Esophagus muscularis mucosa (tissue), 4 donors: ENCODE measurements around the gene KCP. TPM values are rescaled to one million over a fixed set of nuclear protein-coding genes. Genes with fewer than 3 reads are reported as not detected.
"Not testable (repeated sequence)": the region's sequence is repeated elsewhere in the genome, so short reads cannot be mapped to it uniquely, and the experiment has no call there.

Experiments
- DNase-seq: peaks from one replicate; pipeline ENCODE4 v3.0.0-alpha.2; 2017; ENCODE audit errors: extremely low spot score
- H3K27ac ChIP-seq, 4 donors: fragments of 200-600 bp; sonication (generic); replicated peaks in 1 of 4; 1 replicate in 3 of 4; 2 replicates in 1 of 4; pipeline ENCODE4 v1.5.1; 2016 to 2019; ENCODE audit warnings: mild to moderate bottlenecking in 1 of 4
- H3K27me3 ChIP-seq, 4 donors: fragments of 200-600 bp; sonication (generic); one replicate each; pipeline versions ENCODE4 v1.5.1 to v1.6.0; 2016 to 2019
- H3K36me3 ChIP-seq, 4 donors: fragments of 200-600 bp; sonication (generic); one replicate each; pipeline ENCODE4 v1.5.1; 2016 to 2019
- H3K4me1 ChIP-seq, 4 donors: fragments of 200-600 bp; sonication (generic); one replicate each; pipeline ENCODE4 v1.5.1; 2016 to 2019
- H3K4me3 ChIP-seq, 4 donors: fragments of 200-600 bp; sonication (generic); 1 replicate in 2 of 4; 2 replicates in 2 of 4; pipeline ENCODE4 v1.5.1; 2016 to 2019; ENCODE audit warnings: mild to moderate bottlenecking in 4 of 4, moderate library complexity in 1 of 4
- H3K9me3 ChIP-seq, 4 donors: fragments of 200-600 bp; sonication (generic); 1 replicate in 3 of 4; 2 replicates in 1 of 4; pipeline ENCODE4 v1.5.1; 2016 to 2019
- CTCF ChIP-seq, 3 experiments: fragments of 200-600 bp in 2 of 3; fragments of 450-650 bp in 1 of 3; sonication (generic) in 2 of 3; IDR thresholded peaks; one replicate each; pipeline ENCODE4 v1.5.1; 2017 to 2019; ENCODE audit warnings: antibody characterized with exemption in 3 of 3, mild to moderate bottlenecking in 2 of 3, moderate library complexity in 1 of 3
- EP300 ChIP-seq: sonication (generic); formaldehyde crosslinking; IDR thresholded peaks from one replicate; pipeline ENCODE4 v1.6.1; 2017; ENCODE audit warnings: antibody characterized with exemption
- POLR2A ChIP-seq: fragments of 450-650 bp; IDR thresholded peaks from one replicate; pipeline ENCODE4 v1.6.1; 2017; ENCODE audit warnings: antibody characterized with exemption, moderate library complexity, mild to moderate bottlenecking, low read depth
- POLR2AphosphoS5 ChIP-seq, 2 donors: sonication (generic); formaldehyde crosslinking; IDR thresholded peaks; one replicate each; pipeline ENCODE4 v1.6.1; 2017; ENCODE audit warnings: antibody characterized with exemption in 2 of 2
- WGBS: methylation state at CpG from one replicate; pipeline ENCODE4 v1.1.5; 2018; 5-methylcytosine and 5-hydroxymethylcytosine counted together
- intact Hi-C: fragments of 100-400 bp; cut with DNase I; formaldehyde crosslinking; loops from one replicate; pipeline ENCODE4 v1.15.1; 2023
- total RNA-seq, 4 donors: library from RNA; depleted of rRNA; stranded (reverse); fragments of >200 nt; gene quantifications; one replicate each; pipeline versions ENCODE4 v1.1.0 to v1.2.1, GENCODE V29; 2016

Gene KCP
- total RNA-seq, 4 donors from 2014 or later, result 0.13 to 0.66 (median 0.29) TPM; not detected in 1

- Histone ChIP-seq H3K4me3 (no peak overlapping the region), H3K27ac (no peak overlapping the region), H3K27me3 (peaks cover 0 to 76% (median 35%) of the 10 kb centered on the region in 4 donors), H3K4me1 (peaks cover 12 to 38% (median 34%) of the 10 kb centered on the region in 4 donors), H3K9me3 (no peaks in the 10 kb centered on the region), H3K36me3 (no peaks in the 10 kb centered on the region)
- intact Hi-C loops, result no loop called here
- no peak for TF ChIP-seq EP300
- no peak for TF ChIP-seq POLR2A
- no peak for TF ChIP-seq CTCF (IDR thresholded peaks at IDR 0.05)
- no peak for TF ChIP-seq POLR2AphosphoS5 (IDR thresholded peaks at IDR 0.05)
- DNase-seq, result no peak
- WGBS, result 92% methylated on average over 7 of the region's 10 CpGs
Observed at GRCh38 chr7:128913870-128914565, 3.5 kb upstream of the KCP start.

GRCh38 chr7:128912709-128913495 is 2.4 kb upstream of the KCP start:
- H3K36me3 ChIP-seq, intact Hi-C loops, H3K4me3 ChIP-seq, DNase-seq, H3K27ac ChIP-seq, H3K9me3 ChIP-seq: not testable (repeated sequence)
- H3K27me3 ChIP-seq, result peaks cover 0 to 78% (median 35%) of the 10 kb centered on the region in 4 donors
- 100% methylated on average over 1 of the region's 20 CpGs for WGBS
- H3K4me1 ChIP-seq, result peaks cover 12 to 39% (median 34%) of the 10 kb centered on the region in 4 donors

- H3K4me1 ChIP-seq, result peaks cover 12 to 39% (median 34%) of the 10 kb centered on the region in 4 donors
- H3K27ac ChIP-seq, result no peak overlapping the region
- TF ChIP-seq CTCF (IDR thresholded peaks at IDR 0.05) (no peak), POLR2A (no peak), POLR2AphosphoS5 (IDR thresholded peaks at IDR 0.05) (no peak), EP300 (no peak)
- WGBS, result 86% methylated on average over 3 of the region's 3 CpGs
- no peak overlapping the region for H3K4me3 ChIP-seq
- H3K27me3 ChIP-seq, result peaks cover 0 to 83% (median 35%) of the 10 kb centered on the region in 4 donors
- DNase-seq, result no peak
- no peaks in the 10 kb centered on the region for H3K9me3 ChIP-seq
- H3K36me3 ChIP-seq, result no peaks in the 10 kb centered on the region
- intact Hi-C loops, result no loop called here
Observed at GRCh38 chr7:128912281-128912680, 1.8 kb upstream of the KCP start.

GRCh38 chr7:128911423-128912031 is 1.0 kb upstream of the KCP start:
- peaks cover 12 to 39% (median 34%) of the 10 kb centered on the region in 4 donors for H3K4me1 ChIP-seq
- no peak overlapping the region for H3K4me3 ChIP-seq
- H3K27ac ChIP-seq, result no peak overlapping the region
- peaks cover 0 to 83% (median 38%) of the 10 kb centered on the region in 4 donors for H3K27me3 ChIP-seq
- no peak for DNase-seq
- H3K9me3 ChIP-seq, result no peaks in the 10 kb centered on the region
- TF ChIP-seq POLR2A (no peak), EP300 (no peak), POLR2AphosphoS5 (IDR thresholded peaks at IDR 0.05) (no peak), CTCF (IDR thresholded peaks at IDR 0.05) (no peak)
- no peaks in the 10 kb centered on the region for H3K36me3 ChIP-seq
- intact Hi-C loops, result no loop called here
- 83% methylated on average over 5 of the region's 8 CpGs for WGBS
